GM12878 (cell line): ENCODE results near the gene MEIS2. TPM values are rescaled to one million over a fixed set of nuclear protein-coding genes. Genes with fewer than 3 reads are reported as not detected.

Experiments used
- ATF2 ChIP-seq: IDR thresholded peaks from 2 replicates; pipeline ENCODE4 v1.6.1; 2012; ENCODE audit warnings: low read length, inconsistent platforms
- FOXK2 ChIP-seq: fragments of 450-650 bp; IDR thresholded peaks from 2 replicates; pipeline ENCODE4 v1.6.1; 2017; ENCODE audit warnings: mild to moderate bottlenecking, moderate library complexity
- MYC ChIP-seq: IDR thresholded peaks from 2 replicates; pipeline ENCODE4 v1.6.1; 2011; ENCODE audit warnings: mild to moderate bottlenecking, low read length, moderate library complexity, inconsistent platforms; ENCODE audit not compliant: insufficient read depth, insufficient replicate concordance, insufficient read length, severe bottlenecking
- SMC3 ChIP-seq: IDR thresholded peaks from 2 replicates; pipeline ENCODE4 v1.6.1; 2011; ENCODE audit warnings: low read length, improper control_type of control experiment, borderline replicate concordance
- ZNF622 ChIP-seq: fragments of 450-650 bp; IDR thresholded peaks from 2 replicates; pipeline ENCODE4 v1.6.1; 2017; ENCODE audit warnings: mild to moderate bottlenecking, inconsistent platforms
- polyA plus RNA-seq, 11 experiments: library from polyadenylated mRNA; depleted of rRNA in 4 of 11; unstranded in 6 of 11; stranded (reverse) in 5 of 11; fragments of >200 nt; fragmentation: Nextera tagmentation in 4 of 11; fragmentation: Illumina TruSeq in 1 of 11; extraction: Ambion mirVana in 4 of 11; extraction: Trizol in 1 of 11; gene quantifications; 1 replicate in 1 of 11; 2 replicates in 10 of 11; pipeline versions ENCODE4 v1.2.1 to v1.2.3, GENCODE V29; 2011 to 2016; ENCODE audit warnings: inconsistent platforms in 2 of 11, missing spikeins in 2 of 11, low read depth in 1 of 11
- total RNA-seq, 4 experiments: library from RNA; depleted of rRNA in 3 of 4; stranded (reverse); fragments of >200 nt in 3 of 4; fragmentation: Illumina TruSeq in 1 of 4; extraction: Trizol in 1 of 4; gene quantifications; 2 replicates each; pipeline versions ENCODE4 v1.2.1 to v1.2.3, GENCODE V29; 2013 to 2021
- TF ChIP-seq, protein P1 (sequence below): fragments of 450-650 bp; IDR thresholded peaks from 2 replicates; pipeline ENCODE4 v1.6.1; 2017; ENCODE audit warnings: mild to moderate bottlenecking, moderate library complexity

Gene MEIS2
- total and polyA plus RNA-seq, 10 of the 15 experiments (the other 5 are each of a cell fraction or from before 2014, with no cell fraction given): 9.2 to 54.0 (median 20.4) TPM

GRCh38 chr15:36884936-36885635 lies 215.3 kb downstream of the MEIS2 start (continued):
- TF ChIP-seq, protein P1, sequence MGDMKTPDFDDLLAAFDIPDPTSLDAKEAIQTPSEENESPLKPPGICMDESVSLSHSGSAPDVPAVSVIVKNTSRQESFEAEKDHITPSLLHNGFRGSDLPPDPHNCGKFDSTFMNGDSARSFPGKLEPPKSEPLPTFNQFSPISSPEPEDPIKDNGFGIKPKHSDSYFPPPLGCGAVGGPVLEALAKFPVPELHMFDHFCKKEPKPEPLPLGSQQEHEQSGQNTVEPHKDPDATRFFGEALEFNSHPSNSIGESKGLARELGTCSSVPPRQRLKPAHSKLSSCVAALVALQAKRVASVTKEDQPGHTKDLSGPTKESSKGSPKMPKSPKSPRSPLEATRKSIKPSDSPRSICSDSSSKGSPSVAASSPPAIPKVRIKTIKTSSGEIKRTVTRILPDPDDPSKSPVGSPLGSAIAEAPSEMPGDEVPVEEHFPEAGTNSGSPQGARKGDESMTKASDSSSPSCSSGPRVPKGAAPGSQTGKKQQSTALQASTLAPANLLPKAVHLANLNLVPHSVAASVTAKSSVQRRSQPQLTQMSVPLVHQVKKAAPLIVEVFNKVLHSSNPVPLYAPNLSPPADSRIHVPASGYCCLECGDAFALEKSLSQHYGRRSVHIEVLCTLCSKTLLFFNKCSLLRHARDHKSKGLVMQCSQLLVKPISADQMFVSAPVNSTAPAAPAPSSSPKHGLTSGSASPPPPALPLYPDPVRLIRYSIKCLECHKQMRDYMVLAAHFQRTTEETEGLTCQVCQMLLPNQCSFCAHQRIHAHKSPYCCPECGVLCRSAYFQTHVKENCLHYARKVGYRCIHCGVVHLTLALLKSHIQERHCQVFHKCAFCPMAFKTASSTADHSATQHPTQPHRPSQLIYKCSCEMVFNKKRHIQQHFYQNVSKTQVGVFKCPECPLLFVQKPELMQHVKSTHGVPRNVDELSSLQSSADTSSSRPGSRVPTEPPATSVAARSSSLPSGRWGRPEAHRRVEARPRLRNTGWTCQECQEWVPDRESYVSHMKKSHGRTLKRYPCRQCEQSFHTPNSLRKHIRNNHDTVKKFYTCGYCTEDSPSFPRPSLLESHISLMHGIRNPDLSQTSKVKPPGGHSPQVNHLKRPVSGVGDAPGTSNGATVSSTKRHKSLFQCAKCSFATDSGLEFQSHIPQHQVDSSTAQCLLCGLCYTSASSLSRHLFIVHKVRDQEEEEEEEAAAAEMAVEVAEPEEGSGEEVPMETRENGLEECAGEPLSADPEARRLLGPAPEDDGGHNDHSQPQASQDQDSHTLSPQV: no peak
- TF ChIP-seq ZNF622 (no peak), SMC3 (no peak), MYC (no peak), FOXK2 (no peak), ATF2 (no peak)
- TF ChIP-seq, all 136 proteins: peak for 0
